Measurements from ENCODE around the gene CLEC11A.

- TF ChIP-seq POLR2AphosphoS5 (IDR thresholded peaks at IDR 0.05; ENCODE audit: borderline replicate concordance, low read depth, low read length) (no peak), EZH2 (IDR thresholded peaks at IDR 0.05) (no peak), FOXP2 (optimal IDR thresholded peaks at IDR 0.05; ENCODE audit: control extremely low read depth, extremely low read length, insufficient read depth) (no peak)
Observed at GRCh38 chr19:50753879-50754278, 30.7 kb downstream of the CLEC11A start.

Measured in SK-N-MC (cell line).